Kidney (tissue), 14 donors: Measurements from ENCODE around the gene METTL13. TPM values are rescaled to one million over a fixed set of nuclear protein-coding genes. Genes with fewer than 3 reads are reported as not detected.
A peak's percentile ranks its signal among the peaks of the same experiment; 100 is the strongest.

ENCODE experiments used
- DNase-seq, 5 donors: peaks; one replicate each; pipeline ENCODE4 v3.0.0-alpha.2; 2013 to 2020
- FAIRE-seq: peaks from 2 replicates; lab custom pipeline; 2012; peaks lifted over from hg19 to GRCh38; lab: Jason Lieb, UNC
- H3K27ac ChIP-seq, 2 donors: one replicate each; pipeline ENCODE4 v1.7.0; 2013; ENCODE audit warnings: low read depth in 2 of 2, low read length in 2 of 2, inconsistent platforms in 1 of 2
- H3K27me3 ChIP-seq: one replicate; pipeline ENCODE4 v1.7.1; 2013; ENCODE audit warnings: low read length, inconsistent platforms; ENCODE audit not compliant: control insufficient read depth, insufficient read depth
- H3K36me3 ChIP-seq, 3 donors: one replicate each; pipeline versions ENCODE4 v1.7.0 to v1.7.1; 2013; ENCODE audit warnings: low read length in 3 of 3, control low read depth in 1 of 3, inconsistent platforms in 1 of 3; ENCODE audit not compliant: insufficient read depth in 3 of 3, control insufficient read depth in 2 of 3
- H3K4me1 ChIP-seq, 3 donors: one replicate each; pipeline versions ENCODE4 v1.7.0 to v1.7.1; 2013; ENCODE audit warnings: low read length in 3 of 3, inconsistent platforms in 1 of 3, low read depth in 1 of 3; ENCODE audit not compliant: control insufficient read depth in 2 of 3, insufficient read depth in 2 of 3
- H3K4me3 ChIP-seq, 3 donors: one replicate each; pipeline versions ENCODE4 v1.7.0 to v1.8.1; 2013; ENCODE audit warnings: low read length in 3 of 3, control low read depth in 1 of 3, inconsistent platforms in 1 of 3
- H3K9ac ChIP-seq, 3 donors: one replicate each; pipeline versions ENCODE4 v1.7.0 to v1.7.1; 2013; ENCODE audit warnings: low read length in 3 of 3, control low read depth in 1 of 3, inconsistent platforms in 1 of 3
- H3K9me3 ChIP-seq, 3 donors: one replicate each; pipeline versions ENCODE4 v1.7.0 to v1.7.1; 2013; ENCODE audit warnings: low read length in 3 of 3, control low read depth in 1 of 3, inconsistent platforms in 1 of 3; ENCODE audit not compliant: control insufficient read depth in 2 of 3, insufficient read depth in 1 of 3
- intact Hi-C: fragments of 100-400 bp; cut with DNase I; formaldehyde crosslinking; loops from one replicate; pipeline ENCODE4 v1.11.1; 2022
- polyA plus RNA-seq: library from polyadenylated mRNA; stranded (reverse); fragments of 350-450 nt; fragmentation: Illumina TruSeq; extraction: RNeasy Lipid Tissue Mini Kit (QIAGEN cat#74804); gene quantifications from one replicate; pipeline ENCODE4 v1.2.3, GENCODE V29; 2014; ENCODE audit warnings: low read depth, low replicate concordance; ENCODE audit not compliant: insufficient read depth
- total RNA-seq: library from RNA; stranded (reverse); fragmentation: NEBNext Ultra II Directional; extraction: Animal tissue kit (Norgen Biotek cat#: 25700); gene quantifications from one replicate; pipeline ENCODE4 v1.2.1, GENCODE V29; 2021
- TF ChIP-seq, protein P1 (sequence below): IDR thresholded peaks from 3 replicates; pipeline ENCODE4 v1.5.1; 2012; ENCODE audit warnings: mild to moderate bottlenecking, moderate library complexity, borderline replicate concordance; ENCODE audit not compliant: insufficient read depth; ENCODE audit errors: extremely low read depth
- donor health status: control.
- donor health status: control.
- donor health status: control.
- donor health status: control.
- donor health status: control.
- donor health status: DM: yes; HTN: yes; CAD: no.
- donor health status: Normal renal cell carcinoma (clear cell type).

The METTL13 gene
- total and polyA plus RNA-seq, 2 donors from 2014 or later = 24.5 to 29.0 TPM

DNA sequence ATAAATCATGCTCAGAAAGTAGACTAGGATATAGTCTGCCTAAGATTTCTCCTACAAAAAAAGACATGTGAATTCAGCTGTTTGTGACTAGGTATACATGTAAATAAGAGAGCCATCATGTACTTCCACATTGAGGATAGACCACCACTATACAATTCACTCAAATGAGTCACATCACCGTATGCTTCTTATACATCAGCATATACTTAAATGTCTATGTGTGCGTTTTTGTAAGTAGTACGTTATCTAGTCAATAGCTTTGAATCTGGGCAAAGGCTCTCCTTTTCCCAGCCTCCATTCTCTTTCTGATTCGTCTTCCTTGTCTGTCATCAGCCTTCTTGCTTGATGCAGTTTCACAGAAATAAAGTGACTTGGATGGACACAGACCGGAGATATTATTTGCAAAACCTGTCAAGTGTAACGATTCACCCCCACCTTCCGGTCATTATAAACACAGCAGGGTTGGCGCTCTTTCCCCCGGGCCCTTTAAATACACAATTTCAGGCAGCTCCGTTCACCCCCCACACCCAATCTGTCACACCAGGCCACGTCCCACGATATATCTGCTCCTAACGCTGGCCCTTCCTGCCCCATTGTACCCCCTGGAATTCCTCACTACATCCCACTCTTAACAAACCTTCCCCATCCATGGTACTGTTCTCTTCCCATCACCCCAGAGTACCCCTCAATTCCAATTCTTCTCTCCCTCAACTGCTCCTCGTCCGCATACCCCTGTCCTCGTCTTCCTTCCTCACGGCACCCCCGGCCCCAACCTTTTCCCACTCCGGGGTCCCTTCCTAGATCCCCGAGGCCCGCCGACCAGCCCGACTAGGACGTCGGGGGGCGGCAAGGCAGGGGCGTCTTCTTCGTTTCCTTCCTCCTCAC is 40.2 kb upstream of the METTL13 start:
- Histone ChIP-seq H3K9me3 (no peaks in the 10 kb centered on the region), H3K27me3 (no peaks in the 10 kb centered on the region), H3K27ac (peak overlapping the region; percentile 96 to 97), H3K4me1 (peaks cover 0 to 8% (median 7%) of the 10 kb centered on the region in 3 donors), H3K9ac (peak overlapping the region; percentile 70 to 97 (median 92)), H3K36me3 (peaks cover 0 to 7% (median 0%) of the 10 kb centered on the region in 3 donors), H3K4me3 (peak overlapping the region; percentile 88 to 95 (median 90))
- no peak for FAIRE-seq
- intact Hi-C loops = no loop called here
- TF ChIP-seq, protein P1, sequence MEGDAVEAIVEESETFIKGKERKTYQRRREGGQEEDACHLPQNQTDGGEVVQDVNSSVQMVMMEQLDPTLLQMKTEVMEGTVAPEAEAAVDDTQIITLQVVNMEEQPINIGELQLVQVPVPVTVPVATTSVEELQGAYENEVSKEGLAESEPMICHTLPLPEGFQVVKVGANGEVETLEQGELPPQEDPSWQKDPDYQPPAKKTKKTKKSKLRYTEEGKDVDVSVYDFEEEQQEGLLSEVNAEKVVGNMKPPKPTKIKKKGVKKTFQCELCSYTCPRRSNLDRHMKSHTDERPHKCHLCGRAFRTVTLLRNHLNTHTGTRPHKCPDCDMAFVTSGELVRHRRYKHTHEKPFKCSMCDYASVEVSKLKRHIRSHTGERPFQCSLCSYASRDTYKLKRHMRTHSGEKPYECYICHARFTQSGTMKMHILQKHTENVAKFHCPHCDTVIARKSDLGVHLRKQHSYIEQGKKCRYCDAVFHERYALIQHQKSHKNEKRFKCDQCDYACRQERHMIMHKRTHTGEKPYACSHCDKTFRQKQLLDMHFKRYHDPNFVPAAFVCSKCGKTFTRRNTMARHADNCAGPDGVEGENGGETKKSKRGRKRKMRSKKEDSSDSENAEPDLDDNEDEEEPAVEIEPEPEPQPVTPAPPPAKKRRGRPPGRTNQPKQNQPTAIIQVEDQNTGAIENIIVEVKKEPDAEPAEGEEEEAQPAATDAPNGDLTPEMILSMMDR = no peak
- DNase-seq = peak in 4 of 5 donors; percentile 36 to 73 (median 64)

DNA sequence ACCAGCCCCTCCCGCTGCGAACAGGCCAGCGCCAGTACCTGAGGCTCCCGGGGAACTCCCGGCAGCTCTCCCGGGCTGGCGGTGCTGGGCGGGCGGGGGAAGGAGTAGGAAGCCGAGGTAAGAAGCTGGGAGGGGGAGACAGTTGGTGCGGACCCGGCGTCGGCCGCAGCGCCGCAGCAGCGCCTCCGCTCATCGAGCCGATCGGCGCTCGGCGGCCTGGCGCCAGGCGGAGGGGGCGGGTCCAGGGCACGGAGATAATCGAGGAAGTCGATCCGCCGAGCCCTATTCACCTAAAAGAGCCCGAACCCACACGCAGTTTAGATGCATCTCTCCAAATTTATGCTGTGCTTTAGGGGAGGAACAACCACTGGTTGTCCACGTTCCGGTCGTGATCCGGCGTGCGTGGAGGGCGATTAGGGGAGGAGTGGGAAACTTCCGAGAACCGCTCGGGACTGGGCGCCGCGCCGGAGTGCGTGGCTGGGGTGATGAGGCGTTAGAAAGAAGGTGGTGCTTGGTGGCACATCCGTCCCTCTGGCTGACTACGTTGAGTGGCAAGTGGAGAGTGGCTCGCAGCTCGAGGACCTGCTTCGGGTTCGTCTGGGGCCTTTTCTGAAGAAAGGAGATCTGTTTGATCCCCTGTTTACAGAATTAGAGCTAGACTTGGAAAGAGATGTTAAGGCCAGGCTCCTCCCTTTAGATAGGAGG is 39.4 kb upstream of the METTL13 start, which contains the start of gene VAMP4:
VAMP4 (minus strand) TSS at position 194 of the 705 bp plus-strand sequence. CDS start 3,651 bp downstream, outside the sequence.
- peaks cover 0 to 8% (median 7%) of the 10 kb centered on the region in 3 donors for H3K4me1 ChIP-seq
- H3K27ac ChIP-seq = peak within 1 kb of the TSS; percentile 96 to 97
- peak within 1 kb of the TSS; percentile 92 to 97 (median 92) for H3K9ac ChIP-seq
- DNase-seq = peak; percentile 91 to 96 (median 95)
- peak within 1 kb of the TSS; percentile 90 to 98 (median 95) for H3K4me3 ChIP-seq
- H3K36me3 ChIP-seq = peaks cover 0 to under 1% (median 0%) of the 10 kb centered on the region in 3 donors
- TF ChIP-seq, protein P1 = no peak
- no peaks in the 10 kb centered on the region for H3K27me3 ChIP-seq
- no peak for FAIRE-seq
- no peaks in the 10 kb centered on the region for H3K9me3 ChIP-seq
- intact Hi-C loops = no loop called here

DNA sequence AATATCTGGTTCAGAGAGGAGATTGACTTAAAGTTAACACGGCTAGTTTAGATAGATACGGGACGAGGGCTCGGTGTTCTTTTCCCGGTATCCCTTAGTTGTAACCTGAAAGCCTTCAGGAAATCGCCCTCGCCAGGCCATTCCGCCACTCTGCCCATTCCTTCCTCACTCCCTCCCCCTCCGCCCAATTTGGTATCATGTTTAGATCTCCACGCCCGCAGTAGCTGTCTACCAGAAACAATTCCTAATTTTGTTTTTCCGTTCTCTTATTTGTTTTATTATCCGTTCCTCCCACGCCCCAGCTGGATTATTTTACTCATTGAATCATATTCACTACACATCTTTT is 38.9 kb upstream of the METTL13 start:
- TF ChIP-seq, protein P1 = no peak
- no peak for FAIRE-seq
- H3K4me3 ChIP-seq = peak overlapping the region; percentile 84 to 98 (median 90)

More for the DNA sequence above, 38.9 kb upstream of the METTL13 start:
- Histone ChIP-seq H3K36me3 (no peaks in the 10 kb centered on the region), H3K27ac (peak overlapping the region; percentile 96 to 97), H3K9me3 (no peaks in the 10 kb centered on the region), H3K9ac (peak overlapping the region; percentile 85 to 97 (median 92)), H3K27me3 (no peaks in the 10 kb centered on the region), H3K4me1 (peaks cover 0 to 8% (median 7%) of the 10 kb centered on the region in 3 donors)
- DNase-seq = peak in 4 of 5 donors; percentile 41 to 80 (median 67)
- intact Hi-C loops = no loop called here
